Stimulated activated CD8-positive, alpha-beta memory T cell treated with anti-CD3 and anti-CD28 coated beads, Interleukin-15, amount 100 ng/mL, for 24 hours (primary cell): ENCODE results near the gene NRN1.
"Not testable (repeated sequence)": the region's sequence is repeated elsewhere in the genome, so short reads cannot be mapped to it uniquely, and the experiment has no call there.

Experiments
- DNase-seq: peaks from one replicate; pipeline ENCODE4 v3.0.0-alpha.2; 2020; ENCODE audit warnings: low read depth

NRN1 gene

GRCh38 chr6:5981126-5982026, 25.3 kb downstream of the NRN1 start:
- no peak for DNase-seq

DNA sequence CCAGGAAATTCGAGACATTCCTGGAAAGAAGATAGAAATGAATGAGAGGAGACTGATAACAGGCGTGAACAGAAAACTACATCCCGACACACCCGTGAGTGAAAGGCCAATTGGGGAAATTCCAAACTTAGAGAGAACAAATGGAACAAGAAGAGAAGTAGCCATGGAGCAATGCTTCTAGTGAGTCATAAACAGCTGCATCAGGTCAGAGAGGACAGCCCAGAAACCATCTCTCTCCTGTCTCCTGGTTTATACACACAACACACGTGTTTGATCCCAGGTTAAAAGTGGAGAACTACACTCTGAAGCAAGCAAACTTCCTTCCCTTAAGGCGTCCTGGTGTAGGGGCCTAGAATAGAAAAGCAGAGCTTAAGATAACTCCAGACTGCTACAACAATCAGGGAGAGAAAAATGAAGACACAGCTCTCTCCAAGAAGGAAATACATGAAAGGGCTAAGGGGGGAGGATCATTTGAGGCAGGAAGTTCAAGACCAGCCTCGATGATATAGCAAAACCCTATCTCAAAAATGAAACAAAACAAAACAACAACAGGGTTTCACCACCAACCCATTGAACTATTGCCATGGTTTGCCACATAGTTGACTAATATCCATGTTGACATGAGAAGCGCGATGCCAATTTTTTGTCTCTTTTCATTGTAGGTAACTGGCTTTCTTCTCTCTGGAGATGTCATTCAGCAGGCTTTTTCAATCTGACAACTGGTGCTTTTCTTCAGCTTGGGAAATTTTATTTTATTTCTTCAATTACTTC, 26.9 kb downstream of the NRN1 start:
- DNase-seq = no peak

- DNase-seq = no peak
Observed at GRCh38 chr6:5976811-5977210, 29.9 kb downstream of the NRN1 start.

- DNase-seq = no peak
Observed at GRCh38 chr6:5968817-5969734, 37.6 kb downstream of the NRN1 start.

GRCh38 chr6:5968036-5968435, 38.7 kb downstream of the NRN1 start:
- DNase-seq = not testable (repeated sequence)

- DNase-seq = no peak
Observed at GRCh38 chr6:5967594-5967993, 39.1 kb downstream of the NRN1 start.

GRCh38 chr6:5962794-5963193, 43.9 kb downstream of the NRN1 start:
- DNase-seq = no peak

DNA sequence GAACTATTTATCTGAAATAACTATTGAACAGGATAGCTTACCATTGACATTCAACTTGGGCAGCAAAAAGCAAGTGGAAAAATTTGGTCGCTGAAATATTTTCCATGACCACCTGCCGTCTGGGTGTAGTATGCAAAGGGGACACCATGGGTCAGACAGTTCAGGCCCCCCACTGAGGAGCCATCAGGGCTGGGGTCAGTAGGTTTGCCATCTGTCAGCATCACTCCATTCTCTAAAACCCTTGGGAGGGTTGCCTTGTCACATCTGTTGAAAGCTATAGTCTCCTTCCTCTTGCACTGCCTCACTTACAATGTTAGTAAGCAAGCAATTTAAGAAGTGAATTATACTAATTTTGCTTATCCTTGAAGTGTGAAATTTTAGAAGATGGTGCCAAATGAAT, 44.9 kb downstream of the NRN1 start:
- DNase-seq = no peak

- no peak for DNase-seq
Observed at GRCh38 chr6:5960456-5960855, 46.3 kb downstream of the NRN1 start.

GRCh38 chr6:5958921-5959320, 47.8 kb downstream of the NRN1 start:
- no peak for DNase-seq

DNA sequence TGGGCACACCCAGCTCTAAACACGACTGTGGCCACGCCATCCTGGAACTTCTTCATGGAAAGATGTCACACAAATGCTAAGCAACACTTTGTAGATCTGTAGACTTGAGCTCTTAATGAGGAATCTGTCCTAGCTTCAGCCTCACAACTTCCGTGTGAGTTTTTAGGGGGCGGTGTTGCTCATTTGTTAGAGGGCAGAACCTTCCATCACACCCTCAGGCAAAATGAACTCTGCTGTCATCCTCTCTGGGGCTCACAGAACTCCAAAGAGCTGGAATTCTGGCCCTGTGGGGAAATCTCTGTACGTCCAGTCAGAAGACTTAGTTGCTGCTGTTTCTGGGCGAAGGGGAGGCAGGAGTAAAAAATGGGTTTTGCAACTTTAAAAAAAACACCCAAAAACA, 49.8 kb downstream of the NRN1 start:
- DNase-seq = no peak

- no peak for DNase-seq
Observed at GRCh38 chr6:5950361-5950785, 56.4 kb downstream of the NRN1 start.
